Thoracic aorta (tissue), 2 donors: ENCODE measurements around the gene AKAP5. TPM values are rescaled to one million over a fixed set of nuclear protein-coding genes. Genes with fewer than 3 reads are reported as not detected.

ENCODE experiments used
- ATAC-seq: fragments of 150-250 bp; one replicate; pipeline ENCODE4 v1.8.0; 2017; ENCODE audit warnings: low read depth; ENCODE audit not compliant: insufficient number of reproducible peaks, low FRiP score
- DNase-seq: peaks from one replicate; pipeline ENCODE4 v3.0.0-alpha.2; 2020; ENCODE audit warnings: low spot score
- H3K27ac ChIP-seq, 2 donors: fragments of 200-600 bp; sonication (generic); 1 replicate in 1 of 2; 2 replicates in 1 of 2; pipeline ENCODE4 v1.5.1; 2016; ENCODE audit warnings: mild to moderate bottlenecking in 2 of 2, moderate library complexity in 2 of 2
- H3K27me3 ChIP-seq: fragments of 200-600 bp; sonication (generic); replicated peaks from 2 replicates; pipeline ENCODE4 v1.6.0; 2016; ENCODE audit warnings: mild to moderate bottlenecking; ENCODE audit not compliant: insufficient read depth
- H3K36me3 ChIP-seq: fragments of 200-600 bp; sonication (generic); one replicate; pipeline ENCODE4 v1.5.1; 2016
- H3K4me1 ChIP-seq, 2 donors: fragments of 200-600 bp; sonication (generic); 1 replicate in 1 of 2; 2 replicates in 1 of 2; pipeline versions ENCODE4 v1.5.1 to v1.6.0; 2016; ENCODE audit warnings: low read depth in 2 of 2, mild to moderate bottlenecking in 1 of 2; ENCODE audit not compliant: control insufficient read depth in 1 of 2
- H3K4me3 ChIP-seq: fragments of 200-600 bp; sonication (generic); 2 replicates; pipeline ENCODE4 v1.5.1; 2016; ENCODE audit warnings: mild to moderate bottlenecking
- H3K9me3 ChIP-seq: fragments of 200-600 bp; sonication (generic); 2 replicates; pipeline ENCODE4 v1.5.1; 2016
- total RNA-seq, 2 donors: library from RNA; depleted of rRNA; stranded (reverse); fragments of >200 nt; gene quantifications; one replicate each; pipeline versions ENCODE4 v1.1.0 to v1.2.3, GENCODE V29; 2016
- TF ChIP-seq, protein P1 (sequence below): fragments of 200-600 bp; sonication (generic); IDR thresholded peaks from one replicate; pipeline ENCODE4 v1.5.1; 2019; ENCODE audit warnings: antibody characterized with exemption

Gene AKAP5
- total RNA-seq, 2 donors from 2014 or later = 2.8 to 4.3 TPM

DNA sequence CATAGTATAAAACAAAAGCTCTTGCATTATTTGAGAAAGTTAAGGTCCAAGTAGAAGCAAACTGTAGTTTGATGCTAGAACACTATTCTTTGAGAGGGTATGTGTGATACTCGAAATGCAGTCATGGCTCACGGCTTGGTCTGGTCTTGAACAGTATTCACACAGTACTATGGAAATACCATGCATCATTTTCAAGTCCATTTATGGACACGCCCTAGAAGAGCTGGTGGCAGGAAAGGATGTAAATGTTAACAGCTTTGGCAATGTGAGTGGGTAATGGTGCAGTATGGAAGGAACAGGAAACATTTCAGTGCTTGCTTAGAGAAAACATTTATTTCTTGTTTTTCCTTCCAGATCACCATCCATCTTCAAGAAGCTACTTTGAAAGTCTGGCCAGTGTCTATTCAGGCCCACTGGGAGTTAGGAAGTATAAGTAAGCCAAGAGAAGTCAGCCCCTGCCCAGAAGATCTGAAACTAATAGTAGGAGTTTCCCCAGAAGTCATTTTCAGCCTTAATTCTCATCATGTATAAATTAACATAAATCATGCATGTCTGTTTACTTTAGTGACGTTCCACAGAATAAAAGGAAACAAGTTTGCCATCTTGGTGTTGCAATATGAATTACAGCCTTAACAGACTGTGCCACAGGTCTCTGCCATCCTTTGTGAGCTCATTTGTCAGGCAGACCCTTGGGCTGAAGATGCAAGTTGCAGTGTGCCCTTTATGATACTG is 5.7 kb upstream of the AKAP5 start:
- TF ChIP-seq, protein P1, sequence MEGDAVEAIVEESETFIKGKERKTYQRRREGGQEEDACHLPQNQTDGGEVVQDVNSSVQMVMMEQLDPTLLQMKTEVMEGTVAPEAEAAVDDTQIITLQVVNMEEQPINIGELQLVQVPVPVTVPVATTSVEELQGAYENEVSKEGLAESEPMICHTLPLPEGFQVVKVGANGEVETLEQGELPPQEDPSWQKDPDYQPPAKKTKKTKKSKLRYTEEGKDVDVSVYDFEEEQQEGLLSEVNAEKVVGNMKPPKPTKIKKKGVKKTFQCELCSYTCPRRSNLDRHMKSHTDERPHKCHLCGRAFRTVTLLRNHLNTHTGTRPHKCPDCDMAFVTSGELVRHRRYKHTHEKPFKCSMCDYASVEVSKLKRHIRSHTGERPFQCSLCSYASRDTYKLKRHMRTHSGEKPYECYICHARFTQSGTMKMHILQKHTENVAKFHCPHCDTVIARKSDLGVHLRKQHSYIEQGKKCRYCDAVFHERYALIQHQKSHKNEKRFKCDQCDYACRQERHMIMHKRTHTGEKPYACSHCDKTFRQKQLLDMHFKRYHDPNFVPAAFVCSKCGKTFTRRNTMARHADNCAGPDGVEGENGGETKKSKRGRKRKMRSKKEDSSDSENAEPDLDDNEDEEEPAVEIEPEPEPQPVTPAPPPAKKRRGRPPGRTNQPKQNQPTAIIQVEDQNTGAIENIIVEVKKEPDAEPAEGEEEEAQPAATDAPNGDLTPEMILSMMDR = no peak
- Histone ChIP-seq H3K36me3 (peaks cover 11% of the 10 kb centered on the region), H3K4me3 (no peak overlapping the region), H3K9me3 (no peaks in the 10 kb centered on the region), H3K27ac (no peak overlapping the region), H3K4me1 (peaks cover 2 to 3% of the 10 kb centered on the region in 2 donors), H3K27me3 (no peaks in the 10 kb centered on the region)
- DNase-seq = no peak
- no peak for ATAC-seq

DNA sequence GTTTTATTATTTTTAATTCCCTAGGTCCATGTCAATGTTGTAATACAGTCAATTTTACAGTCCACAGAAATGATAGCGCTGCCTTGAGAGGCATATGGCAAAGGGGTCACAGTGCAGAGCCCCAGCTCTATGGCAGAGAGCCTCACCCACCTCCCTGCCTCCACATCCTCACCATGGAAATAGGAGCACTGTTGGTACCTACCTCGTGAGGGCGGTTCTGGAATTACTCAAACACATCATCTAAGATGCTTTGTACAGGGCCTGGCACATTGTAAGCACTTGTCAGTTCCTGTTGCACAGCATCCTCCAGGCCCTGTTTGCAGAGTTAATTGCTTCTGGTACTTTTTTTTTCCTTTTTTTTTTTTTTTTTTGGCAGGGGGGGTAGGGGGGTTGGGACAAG is 4.1 kb upstream of the AKAP5 start:
- no peak overlapping the region for H3K4me3 ChIP-seq

DNA sequence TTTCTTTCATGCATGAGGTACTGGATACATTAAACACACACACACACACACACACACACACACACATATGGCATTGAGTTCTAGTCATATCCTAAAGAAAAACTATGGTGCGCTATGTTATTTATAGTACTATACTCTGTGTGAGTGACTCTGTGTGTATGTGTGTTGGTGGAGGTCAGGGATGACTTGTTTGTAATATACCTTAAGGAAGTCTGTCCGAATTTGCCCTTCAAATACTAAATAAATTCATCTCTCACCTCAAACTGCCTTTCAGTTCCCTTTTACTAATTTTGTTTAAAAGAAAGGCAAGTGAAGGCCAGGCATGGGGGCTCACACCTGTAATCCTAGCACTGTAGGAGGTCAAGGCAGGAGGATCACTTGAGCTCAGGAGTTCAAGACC is 2.1 kb upstream of the AKAP5 start:
- no peak for ATAC-seq
- H3K36me3 ChIP-seq = peaks cover 2% of the 10 kb centered on the region
- no peak for DNase-seq
- TF ChIP-seq, protein P1 = no peak
- no peak overlapping the region for H3K4me3 ChIP-seq
- no peaks in the 10 kb centered on the region for H3K27me3 ChIP-seq
- H3K27ac ChIP-seq = no peak overlapping the region
- H3K4me1 ChIP-seq = peaks cover 3 to 5% of the 10 kb centered on the region in 2 donors
- H3K9me3 ChIP-seq = no peaks in the 10 kb centered on the region

More for the DNA sequence above, 4.1 kb upstream of the AKAP5 start:
- Histone ChIP-seq H3K4me1 (peaks cover 3 to 5% of the 10 kb centered on the region in 2 donors), H3K9me3 (no peaks in the 10 kb centered on the region), H3K36me3 (peaks cover 2% of the 10 kb centered on the region), H3K27me3 (no peaks in the 10 kb centered on the region), H3K27ac (no peak overlapping the region)
- TF ChIP-seq, protein P1 = no peak
- no peak for DNase-seq
- no peak for ATAC-seq

DNA sequence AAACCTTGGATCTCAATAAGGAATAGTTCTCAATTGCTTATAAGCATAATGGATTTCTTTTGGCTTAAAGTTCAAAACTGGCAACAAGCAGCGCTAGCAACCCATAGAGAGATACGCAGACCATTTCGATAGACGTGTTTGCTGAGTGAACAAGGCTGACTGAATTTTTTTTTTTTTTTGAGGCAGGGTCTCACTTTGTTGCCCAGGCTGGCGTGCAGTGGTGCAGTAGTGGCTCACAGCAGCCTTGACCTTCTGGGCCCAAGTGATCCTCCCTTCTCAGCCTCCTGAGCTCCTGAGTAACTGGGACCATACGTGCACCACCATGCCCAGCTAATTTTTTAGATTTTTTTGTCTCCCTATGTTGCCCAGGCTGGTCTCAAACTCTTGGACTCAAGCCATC is 1.4 kb upstream of the AKAP5 start:
- H3K4me1 ChIP-seq = peaks cover 3 to 5% of the 10 kb centered on the region in 2 donors
- TF ChIP-seq, protein P1 = no peak
- H3K9me3 ChIP-seq = no peaks in the 10 kb centered on the region
- no peak overlapping the region for H3K4me3 ChIP-seq
- no peaks in the 10 kb centered on the region for H3K27me3 ChIP-seq
- no peak overlapping the region for H3K27ac ChIP-seq
- ATAC-seq (no peak), DNase-seq (no peak)
- H3K36me3 ChIP-seq = peaks cover 2% of the 10 kb centered on the region

DNA sequence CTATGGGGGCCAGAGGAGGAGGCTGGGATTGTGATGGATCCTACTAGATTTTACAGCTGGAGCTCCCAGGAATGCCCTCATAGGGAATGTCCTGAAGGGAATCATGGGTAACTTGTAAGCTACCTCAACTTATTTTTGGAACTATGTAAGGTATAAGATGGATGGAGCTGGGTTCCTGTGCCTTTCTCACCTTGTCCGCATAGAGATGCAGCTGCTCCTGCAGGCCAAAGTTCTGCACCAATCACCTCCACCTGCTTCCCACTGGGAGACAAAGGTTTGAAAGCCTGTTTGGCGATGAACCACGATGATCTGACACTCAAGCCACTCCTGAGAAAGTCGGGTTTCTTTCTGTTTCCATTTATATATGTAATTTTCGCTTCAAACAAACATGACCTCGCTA is 648 bp upstream of the AKAP5 start:
- ATAC-seq = no peak
- H3K27me3 ChIP-seq = no peaks in the 10 kb centered on the region
- peak overlapping the region; percentile 66 to 80 for H3K27ac ChIP-seq

More for the DNA sequence above, 648 bp upstream of the AKAP5 start:
- DNase-seq = no peak
- Histone ChIP-seq H3K4me3 (peak overlapping the region; percentile 83), H3K4me1 (peaks cover 3 to 5% of the 10 kb centered on the region in 2 donors), H3K9me3 (no peaks in the 10 kb centered on the region), H3K36me3 (peaks cover 2% of the 10 kb centered on the region)
- TF ChIP-seq, protein P1 = no peak
